ENCODE results near the gene WFDC8. TPM values are rescaled to one million over a fixed set of nuclear protein-coding genes. Genes with fewer than 3 reads are reported as not detected.

Gene WFDC8
- total and polyA plus RNA-seq, 2 of the 13 experiments (the other 11 are each of a cell fraction or from before 2014, with no cell fraction given) = not detected

DNA sequence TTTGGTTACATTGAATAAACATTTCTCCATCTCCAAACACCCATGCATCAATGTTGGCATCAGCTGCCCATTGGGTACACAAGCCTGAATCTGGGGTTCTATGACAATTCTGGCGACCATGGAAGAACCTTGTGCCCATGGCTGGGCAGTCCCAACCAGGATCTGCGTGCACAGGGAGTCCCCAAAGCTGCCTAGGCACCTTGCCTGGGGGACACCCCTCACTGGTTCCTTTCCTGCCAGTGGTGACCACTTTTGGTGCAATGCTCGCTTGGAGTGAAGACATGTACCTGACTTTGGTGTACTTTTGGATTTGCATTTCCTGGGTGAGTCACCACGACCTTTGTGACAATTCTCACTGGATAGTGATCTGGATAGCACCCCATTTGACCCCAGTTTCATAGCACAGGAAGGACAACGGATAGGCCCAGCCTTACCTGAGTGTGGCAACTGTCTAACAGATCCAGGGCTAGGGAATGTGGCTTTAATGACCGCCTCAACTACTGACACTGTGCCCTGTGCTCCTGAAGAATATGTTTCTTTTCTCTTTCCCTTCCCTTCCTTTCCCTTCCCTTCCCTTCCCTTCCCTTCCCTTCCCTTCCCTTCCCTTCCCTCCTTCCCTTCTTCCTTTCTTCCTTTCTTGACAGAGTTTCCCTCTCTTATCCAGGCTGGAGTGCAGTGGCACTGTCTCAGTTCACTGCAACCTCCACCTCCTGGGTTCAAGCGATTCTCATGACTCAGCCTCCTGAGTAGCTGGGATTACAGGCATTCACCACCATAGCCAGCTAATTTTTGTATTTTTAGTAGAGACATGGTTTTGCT is 70.8 kb downstream of the WFDC8 start (continued):
- TF ChIP-seq ZSCAN20 (CRISPR knock-in tag; IDR thresholded peaks at IDR 0.05; ENCODE audit: borderline replicate concordance) = no peak
- TF ChIP-seq ZSCAN25 (CRISPR knock-in tag; IDR thresholded peaks at IDR 0.05) = no peak
- TF ChIP-seq KLF6 (CRISPR knock-in tag; IDR thresholded peaks at IDR 0.05) = no peak
- TF ChIP-seq HES4 (CRISPR knock-in tag; IDR thresholded peaks at IDR 0.05; ENCODE audit: borderline replicate concordance) = no peak
- TF ChIP-seq KLF9 (CRISPR knock-in tag; IDR thresholded peaks at IDR 0.05; ENCODE audit: low read depth) = no peak
- TF ChIP-seq, protein P1, sequence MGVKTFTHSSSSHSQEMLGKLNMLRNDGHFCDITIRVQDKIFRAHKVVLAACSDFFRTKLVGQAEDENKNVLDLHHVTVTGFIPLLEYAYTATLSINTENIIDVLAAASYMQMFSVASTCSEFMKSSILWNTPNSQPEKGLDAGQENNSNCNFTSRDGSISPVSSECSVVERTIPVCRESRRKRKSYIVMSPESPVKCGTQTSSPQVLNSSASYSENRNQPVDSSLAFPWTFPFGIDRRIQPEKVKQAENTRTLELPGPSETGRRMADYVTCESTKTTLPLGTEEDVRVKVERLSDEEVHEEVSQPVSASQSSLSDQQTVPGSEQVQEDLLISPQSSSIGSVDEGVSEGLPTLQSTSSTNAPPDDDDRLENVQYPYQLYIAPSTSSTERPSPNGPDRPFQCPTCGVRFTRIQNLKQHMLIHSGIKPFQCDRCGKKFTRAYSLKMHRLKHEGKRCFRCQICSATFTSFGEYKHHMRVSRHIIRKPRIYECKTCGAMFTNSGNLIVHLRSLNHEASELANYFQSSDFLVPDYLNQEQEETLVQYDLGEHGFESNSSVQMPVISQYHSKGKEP (CRISPR knock-in tag; IDR thresholded peaks at IDR 0.05) = no peak
- no peak for TF ChIP-seq RBM22 (optimal IDR thresholded peaks at IDR 0.05; ENCODE audit: low read length)
- peak; percentile 66 for TF ChIP-seq PPARG (CRISPR knock-in tag; conservative IDR thresholded peaks at IDR 0.05)
- peak; percentile 98 for TF ChIP-seq HNRNPK (IDR thresholded peaks at IDR 0.05; ENCODE audit: low read depth, low read length, poor library complexity, severe bottlenecking)
- TF ChIP-seq, protein P2, sequence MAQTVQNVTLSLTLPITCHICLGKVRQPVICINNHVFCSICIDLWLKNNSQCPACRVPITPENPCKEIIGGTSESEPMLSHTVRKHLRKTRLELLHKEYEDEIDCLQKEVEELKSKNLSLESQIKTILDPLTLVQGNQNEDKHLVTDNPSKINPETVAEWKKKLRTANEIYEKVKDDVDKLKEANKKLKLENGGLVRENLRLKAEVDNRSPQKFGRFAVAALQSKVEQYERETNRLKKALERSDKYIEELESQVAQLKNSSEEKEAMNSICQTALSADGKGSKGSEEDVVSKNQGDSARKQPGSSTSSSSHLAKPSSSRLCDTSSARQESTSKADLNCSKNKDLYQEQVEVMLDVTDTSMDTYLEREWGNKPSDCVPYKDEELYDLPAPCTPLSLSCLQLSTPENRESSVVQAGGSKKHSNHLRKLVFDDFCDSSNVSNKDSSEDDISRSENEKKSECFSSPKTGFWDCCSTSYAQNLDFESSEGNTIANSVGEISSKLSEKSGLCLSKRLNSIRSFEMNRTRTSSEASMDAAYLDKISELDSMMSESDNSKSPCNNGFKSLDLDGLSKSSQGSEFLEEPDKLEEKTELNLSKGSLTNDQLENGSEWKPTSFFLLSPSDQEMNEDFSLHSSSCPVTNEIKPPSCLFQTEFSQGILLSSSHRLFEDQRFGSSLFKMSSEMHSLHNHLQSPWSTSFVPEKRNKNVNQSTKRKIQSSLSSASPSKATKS (CRISPR knock-in tag; IDR thresholded peaks at IDR 0.05) = no peak
